Measurements from ENCODE around the gene CTDSP2. TPM values are rescaled to one million over a fixed set of nuclear protein-coding genes. Genes with fewer than 3 reads are reported as not detected.
"Not testable (repeated sequence)": the region's sequence is repeated elsewhere in the genome, so short reads cannot be mapped to it uniquely, and the experiment has no call there.

Gene CTDSP2
- total RNA-seq, 1 donor from 2014 or later: 71.2 TPM

GRCh38 chr12:57822392-57823130 lies 24.0 kb downstream of the CTDSP2 start:
- Histone ChIP-seq H3K36me3 (ENCODE audit: control insufficient read depth, insufficient read depth, low read length) (peaks cover 16% of the 10 kb centered on the region), H3K27me3 (ENCODE audit: control insufficient read depth, insufficient read depth, low read length) (no peaks in the 10 kb centered on the region), H3K4me3 (ENCODE audit: low read depth, low read length) (no peak overlapping the region)
- DNase-seq (ENCODE audit: low read depth): no peak
- TF ChIP-seq CTCF (IDR thresholded peaks at IDR 0.05; ENCODE audit: insufficient read depth, low read length, poor library complexity, severe bottlenecking): no peak

- no peak overlapping the region for H3K4me3 ChIP-seq (ENCODE audit: low read depth, low read length)
- TF ChIP-seq CTCF (IDR thresholded peaks at IDR 0.05; ENCODE audit: insufficient read depth, low read length, poor library complexity, severe bottlenecking): no peak
- H3K27me3 ChIP-seq (ENCODE audit: control insufficient read depth, insufficient read depth, low read length): no peaks in the 10 kb centered on the region
- peaks cover 9% of the 10 kb centered on the region for H3K36me3 ChIP-seq (ENCODE audit: control insufficient read depth, insufficient read depth, low read length)
- no peak for DNase-seq (ENCODE audit: low read depth)
These were observed 24.9 kb downstream of the CTDSP2 start for GRCh38 chr12:57821474-57822214.

- H3K36me3 ChIP-seq (ENCODE audit: control insufficient read depth, insufficient read depth, low read length); H3K4me3 ChIP-seq (ENCODE audit: low read depth, low read length); DNase-seq (ENCODE audit: low read depth); H3K27me3 ChIP-seq (ENCODE audit: control insufficient read depth, insufficient read depth, low read length): not testable (repeated sequence)
These were observed 25.5 kb downstream of the CTDSP2 start for GRCh38 chr12:57821015-57821414.

- H3K4me3 ChIP-seq (ENCODE audit: low read depth, low read length); H3K27me3 ChIP-seq (ENCODE audit: control insufficient read depth, insufficient read depth, low read length); H3K36me3 ChIP-seq (ENCODE audit: control insufficient read depth, insufficient read depth, low read length); DNase-seq (ENCODE audit: low read depth): not testable (repeated sequence)
These were observed 26.4 kb downstream of the CTDSP2 start for GRCh38 chr12:57820119-57820518.

- H3K4me3 ChIP-seq (ENCODE audit: low read depth, low read length); H3K36me3 ChIP-seq (ENCODE audit: control insufficient read depth, insufficient read depth, low read length); H3K27me3 ChIP-seq (ENCODE audit: control insufficient read depth, insufficient read depth, low read length); DNase-seq (ENCODE audit: low read depth): not testable (repeated sequence)
These were observed 28.6 kb downstream of the CTDSP2 start for GRCh38 chr12:57817990-57818331.

GRCh38 chr12:57817261-57817989 lies 29.1 kb downstream of the CTDSP2 start:
- no peak for TF ChIP-seq CTCF (IDR thresholded peaks at IDR 0.05; ENCODE audit: insufficient read depth, low read length, poor library complexity, severe bottlenecking)
- Histone ChIP-seq H3K27me3 (ENCODE audit: control insufficient read depth, insufficient read depth, low read length) (no peaks in the 10 kb centered on the region), H3K36me3 (ENCODE audit: control insufficient read depth, insufficient read depth, low read length) (peaks cover 2% of the 10 kb centered on the region), H3K4me3 (ENCODE audit: low read depth, low read length) (no peak overlapping the region)
- DNase-seq (ENCODE audit: low read depth): no peak

- Histone ChIP-seq H3K36me3 (ENCODE audit: control insufficient read depth, insufficient read depth, low read length) (peaks cover 2% of the 10 kb centered on the region), H3K27me3 (ENCODE audit: control insufficient read depth, insufficient read depth, low read length) (no peaks in the 10 kb centered on the region), H3K4me3 (ENCODE audit: low read depth, low read length) (no peak overlapping the region)
- TF ChIP-seq CTCF (IDR thresholded peaks at IDR 0.05; ENCODE audit: insufficient read depth, low read length, poor library complexity, severe bottlenecking): no peak
- DNase-seq (ENCODE audit: low read depth): no peak
These were observed 29.7 kb downstream of the CTDSP2 start for GRCh38 chr12:57816855-57817151.

Data from kidney epithelial cell (primary cell).